Astrocyte of the hippocampus (primary cell): ENCODE results near the gene RSPO1.
A peak's percentile ranks its signal among the peaks of the same experiment; 100 is the strongest.
"Not testable (repeated sequence)": the region's sequence is repeated elsewhere in the genome, so short reads cannot be mapped to it uniquely, and the experiment has no call there.

ENCODE experiments used
- DNase-seq: peaks from one replicate; pipeline ENCODE4 v3.0.0; 2011; ENCODE audit warnings: low read depth, low spot score

RSPO1 gene

GRCh38 chr1:37634244-37634991, at the start of gene RSPO1:
RSPO1 (minus strand) TSS chr1:37634892; CDS start chr1:37629661, 5,231 bp downstream.
- peak; percentile 45 for DNase-seq

GRCh38 chr1:37684182-37684581, 49.5 kb upstream of the RSPO1 start:
- not testable (repeated sequence) for DNase-seq

GRCh38 chr1:37682334-37682987, 47.8 kb upstream of the RSPO1 start:
- DNase-seq = peak; percentile 80

- no peak for DNase-seq
These were observed 46.2 kb upstream of the RSPO1 start for GRCh38 chr1:37680933-37681332.

GRCh38 chr1:37677808-37678207, 43.1 kb upstream of the RSPO1 start:
- DNase-seq = no peak

GRCh38 chr1:37677143-37677439, 42.4 kb upstream of the RSPO1 start:
- DNase-seq = no peak

GRCh38 chr1:37676281-37677142, 41.8 kb upstream of the RSPO1 start:
- DNase-seq = peak; percentile 12

- no peak for DNase-seq
These were observed 39.2 kb upstream of the RSPO1 start for GRCh38 chr1:37673920-37674319.

- no peak for DNase-seq
These were observed 37.6 kb upstream of the RSPO1 start for GRCh38 chr1:37672136-37672870.

GRCh38 chr1:37671261-37671660, 36.6 kb upstream of the RSPO1 start:
- no peak for DNase-seq

GRCh38 chr1:37670133-37670532, 35.4 kb upstream of the RSPO1 start:
- DNase-seq = no peak

- no peak for DNase-seq
These were observed 32.5 kb upstream of the RSPO1 start for GRCh38 chr1:37667023-37667671.

- DNase-seq = no peak
These were observed 31.7 kb upstream of the RSPO1 start for GRCh38 chr1:37666241-37666867.

- peak; percentile 20 for DNase-seq
These were observed 28.8 kb upstream of the RSPO1 start for GRCh38 chr1:37663426-37664000.

GRCh38 chr1:37662031-37662755, 27.5 kb upstream of the RSPO1 start:
- no peak for DNase-seq

- peak; percentile 47 for DNase-seq
These were observed 26.7 kb upstream of the RSPO1 start for GRCh38 chr1:37661401-37661800.

GRCh38 chr1:37660664-37661063, 26.0 kb upstream of the RSPO1 start:
- no peak for DNase-seq

- no peak for DNase-seq
These were observed 23.8 kb upstream of the RSPO1 start for GRCh38 chr1:37658486-37658885.

GRCh38 chr1:37657620-37658412, 23.1 kb upstream of the RSPO1 start:
- no peak for DNase-seq
